Endothelial cell (in vitro differentiated cells): ENCODE data around the gene CYP2C18. TPM values are rescaled to one million over a fixed set of nuclear protein-coding genes. Genes with fewer than 3 reads are reported as not detected.

Experiments
- DNase-seq: peaks from one replicate; pipeline ENCODE4 v3.0.0; 2021; ENCODE audit warnings: low spot score
- H3K27ac Mint-ChIP-seq: one replicate; pipeline ENCODE4 v1.8.0; 2021; ENCODE audit warnings: mixed read lengths, inconsistent platforms; ENCODE audit not compliant: unreplicated experiment
- H3K27me3 Mint-ChIP-seq: one replicate; pipeline ENCODE4 v1.8.0; 2021; ENCODE audit warnings: mild to moderate bottlenecking, moderate library complexity, mixed read lengths, inconsistent platforms; ENCODE audit not compliant: unreplicated experiment
- H3K36me3 Mint-ChIP-seq: one replicate; pipeline ENCODE4 v1.8.0; 2021; ENCODE audit warnings: mild to moderate bottlenecking, low read depth, mixed read lengths, inconsistent platforms; ENCODE audit not compliant: unreplicated experiment
- H3K4me1 Mint-ChIP-seq: one replicate; pipeline ENCODE4 v1.8.0; 2021; ENCODE audit warnings: mild to moderate bottlenecking, mixed read lengths, inconsistent platforms; ENCODE audit not compliant: unreplicated experiment
- H3K4me3 Mint-ChIP-seq: one replicate; pipeline ENCODE4 v1.8.0; 2021; ENCODE audit warnings: mild to moderate bottlenecking, mixed read lengths, inconsistent platforms; ENCODE audit not compliant: unreplicated experiment
- H3K9me3 Mint-ChIP-seq: one replicate; pipeline ENCODE4 v1.8.0; 2021; ENCODE audit warnings: mixed read lengths, inconsistent platforms; ENCODE audit not compliant: unreplicated experiment
- CTCF ChIP-seq: fragments of 200-600 bp; sonication (generic); IDR thresholded peaks from one replicate; pipeline ENCODE4 v1.5.0; 2021; ENCODE audit warnings: antibody characterized with exemption; ENCODE audit not compliant: unreplicated experiment
- total RNA-seq: library from RNA; stranded (reverse); fragmentation: NEBNext Ultra II Directional; extraction: Animal tissue kit (Norgen Biotek cat#: 25700); gene quantifications from one replicate; pipeline ENCODE4 v1.2.1, GENCODE V29; 2021; ENCODE audit not compliant: unreplicated experiment

CYP2C18 gene
- total RNA-seq, 1 donor from 2014 or later, result not detected

- no peak for DNase-seq
- TF ChIP-seq CTCF, result no peak
- H3K36me3 Mint-ChIP-seq, result no peaks in the 10 kb centered on the region
- H3K4me3 Mint-ChIP-seq, result no peak overlapping the region
- no peak overlapping the region for H3K27ac Mint-ChIP-seq
- H3K9me3 Mint-ChIP-seq, result no peaks in the 10 kb centered on the region
- no peaks in the 10 kb centered on the region for H3K4me1 Mint-ChIP-seq
- peaks cover 2% of the 10 kb centered on the region for H3K27me3 Mint-ChIP-seq
Measured at GRCh38 chr10:94738588-94738987, 55.1 kb downstream of the CYP2C18 start.

DNA sequence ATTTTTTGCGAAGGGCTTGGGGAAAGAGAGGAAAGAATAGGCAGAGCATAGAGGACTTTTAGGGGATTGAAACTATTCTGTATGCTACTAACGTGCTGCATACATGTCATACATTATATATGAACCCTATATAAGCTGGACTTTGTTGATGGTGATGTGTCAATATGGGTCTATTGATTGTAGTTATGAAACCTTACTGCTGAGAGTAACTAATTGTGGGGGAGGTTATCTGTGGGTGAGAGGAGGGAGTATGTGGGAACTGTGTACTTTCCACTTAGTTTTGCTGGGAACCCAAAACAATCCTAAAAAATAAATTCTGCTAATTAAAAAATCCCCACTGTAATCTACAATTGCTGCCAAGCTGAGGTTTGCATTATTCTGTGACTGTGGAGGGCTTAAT lies 63.6 kb downstream of the CYP2C18 start:
- no peaks in the 10 kb centered on the region for H3K36me3 Mint-ChIP-seq
- no peak overlapping the region for H3K4me3 Mint-ChIP-seq
- H3K27ac Mint-ChIP-seq, result no peak overlapping the region
- no peak for TF ChIP-seq CTCF
- H3K4me1 Mint-ChIP-seq, result no peaks in the 10 kb centered on the region
- H3K27me3 Mint-ChIP-seq, result peaks cover 3% of the 10 kb centered on the region
- DNase-seq, result no peak
- peaks cover 6% of the 10 kb centered on the region for H3K9me3 Mint-ChIP-seq

GRCh38 chr10:94747838-94748237 lies 64.3 kb downstream of the CYP2C18 start:
- DNase-seq, result no peak
- H3K9me3 Mint-ChIP-seq, result peaks cover 6% of the 10 kb centered on the region
- H3K4me1 Mint-ChIP-seq, result no peaks in the 10 kb centered on the region

GRCh38 chr10:94757916-94758315 lies 74.4 kb downstream of the CYP2C18 start:
- H3K27me3 Mint-ChIP-seq, result peaks cover 1% of the 10 kb centered on the region
- no peak for TF ChIP-seq CTCF
- no peak overlapping the region for H3K27ac Mint-ChIP-seq
- no peak overlapping the region for H3K4me3 Mint-ChIP-seq
- no peaks in the 10 kb centered on the region for H3K9me3 Mint-ChIP-seq
- H3K36me3 Mint-ChIP-seq, result no peaks in the 10 kb centered on the region
- no peak for DNase-seq
- no peaks in the 10 kb centered on the region for H3K4me1 Mint-ChIP-seq

More at GRCh38 chr10:94747838-94748237, 64.3 kb downstream of the CYP2C18 start:
- Mint-ChIP-seq H3K27ac (no peak overlapping the region), H3K36me3 (no peaks in the 10 kb centered on the region), H3K27me3 (peaks cover 3% of the 10 kb centered on the region), H3K4me3 (no peak overlapping the region)
- TF ChIP-seq CTCF, result no peak

DNA sequence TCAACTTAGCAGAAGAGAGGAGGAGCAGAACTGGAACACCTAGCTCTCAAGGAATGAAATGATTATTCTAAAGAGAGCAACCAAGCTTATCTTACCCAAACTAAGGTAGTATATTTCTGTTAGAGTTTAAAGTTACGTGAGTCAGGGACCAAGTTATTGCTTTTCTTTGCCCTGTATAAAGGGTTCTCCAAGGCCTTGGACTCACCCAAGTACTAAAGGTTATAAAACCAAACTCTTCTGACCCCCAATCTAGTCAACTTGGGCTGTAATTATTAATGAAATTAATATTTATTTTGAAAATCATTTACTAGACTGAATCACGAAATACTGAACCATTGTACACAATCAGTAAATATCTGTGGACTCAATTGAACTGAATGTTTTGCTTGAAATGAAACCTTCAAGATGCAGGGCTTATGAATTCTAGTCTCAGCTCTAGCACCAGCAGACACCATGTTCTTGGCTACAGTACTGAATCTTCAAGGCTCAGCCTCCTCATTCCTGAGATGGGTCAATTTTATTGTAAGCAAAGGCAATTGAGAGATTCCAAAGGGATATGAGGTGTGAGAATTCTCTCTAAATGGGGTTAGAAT lies 77.2 kb downstream of the CYP2C18 start:
- Mint-ChIP-seq H3K9me3 (no peaks in the 10 kb centered on the region), H3K4me3 (no peak overlapping the region), H3K27me3 (peaks cover 1% of the 10 kb centered on the region), H3K27ac (no peak overlapping the region), H3K36me3 (peaks cover 3% of the 10 kb centered on the region), H3K4me1 (no peaks in the 10 kb centered on the region)
- DNase-seq, result no peak
- TF ChIP-seq CTCF, result no peak
